Gastroesophageal sphincter (tissue), 3 donors: ENCODE results near the gene CATSPER3.

ENCODE experiments used
- EP300 ChIP-seq: sonication (generic); formaldehyde crosslinking; IDR thresholded peaks from one replicate; pipeline ENCODE4 v1.6.1; 2017; ENCODE audit warnings: antibody characterized with exemption, mild to moderate bottlenecking
- POLR2A ChIP-seq, 2 donors: fragments of 450-650 bp; IDR thresholded peaks; one replicate each; pipeline ENCODE4 v1.6.1; 2017; ENCODE audit warnings: antibody characterized with exemption in 2 of 2, mild to moderate bottlenecking in 2 of 2, moderate library complexity in 1 of 2
- TF ChIP-seq, protein P1 (sequence below), 4 experiments: fragments of 200-600 bp in 2 of 4; fragments of 450-650 bp in 2 of 4; sonication (generic) in 1 of 4; IDR thresholded peaks; one replicate each; pipeline ENCODE4 v1.5.1; 2017 to 2019; ENCODE audit warnings: antibody characterized with exemption in 4 of 4, mild to moderate bottlenecking in 2 of 4, moderate library complexity in 2 of 4

DNA sequence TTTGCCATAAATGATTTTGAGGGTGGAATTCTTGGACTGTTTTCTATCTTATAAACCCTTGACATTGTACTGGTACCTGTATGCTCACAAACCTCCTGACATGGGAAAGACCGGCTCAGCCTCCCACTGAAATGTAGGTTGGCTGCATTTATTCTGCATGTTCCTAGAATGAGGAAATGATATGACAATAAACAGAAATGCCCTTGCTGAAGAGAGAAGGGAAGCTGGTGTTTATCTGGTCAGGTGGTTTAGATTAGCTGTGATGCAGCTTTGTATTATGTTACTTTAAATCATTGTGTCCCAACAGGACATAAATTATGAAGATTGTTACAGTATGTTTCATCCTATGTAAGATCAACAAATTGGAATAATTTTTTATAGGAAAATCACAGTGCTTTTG, 23.1 kb upstream of the CATSPER3 start:
- no peak for TF ChIP-seq EP300
- TF ChIP-seq, protein P1, sequence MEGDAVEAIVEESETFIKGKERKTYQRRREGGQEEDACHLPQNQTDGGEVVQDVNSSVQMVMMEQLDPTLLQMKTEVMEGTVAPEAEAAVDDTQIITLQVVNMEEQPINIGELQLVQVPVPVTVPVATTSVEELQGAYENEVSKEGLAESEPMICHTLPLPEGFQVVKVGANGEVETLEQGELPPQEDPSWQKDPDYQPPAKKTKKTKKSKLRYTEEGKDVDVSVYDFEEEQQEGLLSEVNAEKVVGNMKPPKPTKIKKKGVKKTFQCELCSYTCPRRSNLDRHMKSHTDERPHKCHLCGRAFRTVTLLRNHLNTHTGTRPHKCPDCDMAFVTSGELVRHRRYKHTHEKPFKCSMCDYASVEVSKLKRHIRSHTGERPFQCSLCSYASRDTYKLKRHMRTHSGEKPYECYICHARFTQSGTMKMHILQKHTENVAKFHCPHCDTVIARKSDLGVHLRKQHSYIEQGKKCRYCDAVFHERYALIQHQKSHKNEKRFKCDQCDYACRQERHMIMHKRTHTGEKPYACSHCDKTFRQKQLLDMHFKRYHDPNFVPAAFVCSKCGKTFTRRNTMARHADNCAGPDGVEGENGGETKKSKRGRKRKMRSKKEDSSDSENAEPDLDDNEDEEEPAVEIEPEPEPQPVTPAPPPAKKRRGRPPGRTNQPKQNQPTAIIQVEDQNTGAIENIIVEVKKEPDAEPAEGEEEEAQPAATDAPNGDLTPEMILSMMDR (IDR thresholded peaks at IDR 0.05) = no peak
- no peak for TF ChIP-seq POLR2A (IDR thresholded peaks at IDR 0.05)
